ENCODE results near the gene FMNL2. TPM values are rescaled to one million over a fixed set of nuclear protein-coding genes. Genes with fewer than 3 reads are reported as not detected.

The FMNL2 gene
- total and polyA plus RNA-seq, 2 of the 4 experiments (the other 2 are of a cell fraction), result 10.9 to 11.4 TPM

DNA sequence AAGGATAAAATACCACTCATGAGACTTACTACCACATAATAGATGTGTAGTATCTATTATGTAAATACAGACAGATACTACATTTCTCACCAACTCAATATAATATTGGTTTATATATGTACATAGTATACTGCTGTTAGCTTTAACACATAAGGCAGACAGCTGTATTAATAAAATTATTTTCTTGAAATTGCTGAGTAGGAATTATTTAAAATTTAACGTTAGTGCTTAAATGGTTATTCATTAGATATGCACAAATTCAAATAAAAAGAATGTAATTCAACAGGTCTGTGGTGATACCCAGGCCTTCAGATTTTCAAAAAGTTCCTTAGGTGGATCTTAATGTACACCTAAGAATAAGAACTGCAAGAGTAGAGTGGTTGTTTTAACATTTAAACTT, 323.2 kb downstream of the FMNL2 start:
- H3K4me1 ChIP-seq (ENCODE audit: control insufficient read depth, insufficient read depth, low read length), result no peaks in the 10 kb centered on the region
- dilution Hi-C loops (cut with HindIII; ENCODE audit: low sequenced_read_pairs, unreplicated experiment), result no loop called here
- H3K14ac ChIP-seq (replicated peaks; ENCODE audit: low read depth, low read length), result no peak overlapping the region
- no peak overlapping the region for H3K9ac ChIP-seq (ENCODE audit: low read depth, low read length)
- H3K27ac ChIP-seq (ENCODE audit: insufficient read depth, low read length), result no peak overlapping the region
- H3K79me1 ChIP-seq (ENCODE audit: low read depth in 1 of 2, low read length in 2 of 2), result no peaks in the 10 kb centered on the region
- no peak overlapping the region for H3K56ac ChIP-seq (ENCODE audit: extremely low read depth, insufficient read depth, low read length)
- H3K27me3 ChIP-seq (ENCODE audit: control insufficient read depth, insufficient read depth, low read length), result no peaks in the 10 kb centered on the region
- no peak overlapping the region for H3K4me3 ChIP-seq (ENCODE audit: insufficient read depth, low read depth, low read length)
- ChIA-PET POLR2A (ENCODE audit: unreplicated experiment) (no interaction called here), CTCF (interaction anchor here (1.2 kb wide), 1 partner anchor 23 kb away, joined by 5 read pairs; no protein-coding TSS in a partner anchor)
- no peak overlapping the region for H2AFZ ChIP-seq (replicated peaks; ENCODE audit: low read length, poor library complexity)
- H3K23ac ChIP-seq (ENCODE audit: low read depth, low read length), result no peak overlapping the region
- ATAC-seq (ENCODE audit: low read depth), result no peak
- peaks cover 25% of the 10 kb centered on the region for H3K36me3 ChIP-seq (ENCODE audit: control insufficient read depth, insufficient read depth, low read length)
- no peak overlapping the region for H2AK9ac ChIP-seq (replicated peaks; ENCODE audit: low read depth, low read length, poor library complexity)
- BruUV-seq (replicated peaks), result no TSS peak
- in situ Hi-C loops (cut with MboI; ENCODE audit: low sequenced_read_pairs), result loop anchor here (25.0 kb wide), 1 partner anchor 1196 kb away; no protein-coding TSS in a partner anchor
- H2BK5ac ChIP-seq (ENCODE audit: low read depth, low read length, poor library complexity, severe bottlenecking), result no peak overlapping the region
- H2AK5ac ChIP-seq (ENCODE audit: low read depth, low read length), result no peak overlapping the region
- no peak overlapping the region for H2BK20ac ChIP-seq (ENCODE audit: low read depth, low read length)
- TF ChIP-seq MAFK (IDR thresholded peaks at IDR 0.05; ENCODE audit: low read depth, low read length), result peak; percentile 72
- TF ChIP-seq NFE2L2 (IDR thresholded peaks at IDR 0.05; ENCODE audit: low read depth, low read length), result no peak
- intact Hi-C loops (cut with micrococcal nuclease), result no loop called here
- H2BK120ac ChIP-seq (ENCODE audit: low read depth, low read length), result no peak overlapping the region
- no peak overlapping the region for H4K5ac ChIP-seq (ENCODE audit: low read depth, low read length)
- H3K9me3 ChIP-seq (ENCODE audit: control insufficient read depth, insufficient read depth, low read length), result no peaks in the 10 kb centered on the region
- H3K4me2 ChIP-seq (ENCODE audit: low read depth, low read length), result no peak overlapping the region
- no peak overlapping the region for H4K8ac ChIP-seq (ENCODE audit: low read depth in 2 of 2, low read length in 2 of 2)
- DNase-seq, result no peak
- H3K4ac ChIP-seq (ENCODE audit: low read depth, low read length), result no peak overlapping the region
- H4K91ac ChIP-seq (ENCODE audit: insufficient read depth, low read depth, low read length), result no peak overlapping the region
- no peak overlapping the region for H3K18ac ChIP-seq (ENCODE audit: low read depth, low read length)
- no peak overlapping the region for H2BK15ac ChIP-seq (ENCODE audit: low read depth, low read length)
- H3K9me1 ChIP-seq (ENCODE audit: insufficient read depth, low read length), result no peaks in the 10 kb centered on the region
- no peaks in the 10 kb centered on the region for H4K20me1 ChIP-seq (ENCODE audit: insufficient read depth, low read length)
- WGBS, 2 experiments (ENCODE audit: extremely low coverage in 2 of 2, insufficient read length in 1 of 2), result no CpG with 5 or more reads among the region's 1 CpG

Data from IMR-90 (cell line).